ENCODE results near the gene DLL4. TPM values are rescaled to one million over a fixed set of nuclear protein-coding genes. Genes with fewer than 3 reads are reported as not detected.
A peak's percentile ranks its signal among the peaks of the same experiment; 100 is the strongest.
"Not testable (repeated sequence)": the region's sequence is repeated elsewhere in the genome, so short reads cannot be mapped to it uniquely, and the experiment has no call there.

The DLL4 gene
- total RNA-seq, 2 experiments from 2014 or later = 0.12 TPM; not detected in 1

- ATAC-seq = no peak
- no peak overlapping the region for H3K27ac Mint-ChIP-seq
- DNase-seq = no peak
- no peaks in the 10 kb centered on the region for H3K9me3 Mint-ChIP-seq (ENCODE audit: low read depth)
- H3K27me3 Mint-ChIP-seq = peaks cover 4% of the 10 kb centered on the region
- no peaks in the 10 kb centered on the region for H3K36me3 Mint-ChIP-seq
- CTCF ChIA-PET = interaction anchor here (0.9 to 5.2 kb wide), 3 partner anchors 9 to 240 kb away, joined by 3 to 102 read pairs (median 6); partner anchors contain the start of gene CHAC1
- H3K4me3 Mint-ChIP-seq = no peak overlapping the region
- H3K4me1 Mint-ChIP-seq = peaks cover 32% of the 10 kb centered on the region
Observed at GRCh38 chr15:40944510-40945296, 15.6 kb downstream of the DLL4 start.

- Mint-ChIP-seq H3K4me1 (peaks cover 25% of the 10 kb centered on the region), H3K27ac (no peak overlapping the region), H3K27me3 (no peaks in the 10 kb centered on the region), H3K36me3 (no peaks in the 10 kb centered on the region), H3K9me3 (ENCODE audit: low read depth) (no peaks in the 10 kb centered on the region), H3K4me3 (no peak overlapping the region)
- no peak for ATAC-seq
- DNase-seq = no peak
- CTCF ChIA-PET = interaction anchor here (0.6 to 1.7 kb wide), 2 partner anchors 15 to 90 kb away, joined by 3 to 6 read pairs; no protein-coding TSS in a partner anchor
Observed at GRCh38 chr15:40948706-40949473, 19.8 kb downstream of the DLL4 start.

GRCh38 chr15:40949756-40950207 is 20.6 kb downstream of the DLL4 start:
- DNase-seq (no peak), ATAC-seq (no peak)
- Mint-ChIP-seq H3K4me1 (peaks cover 29% of the 10 kb centered on the region), H3K27ac (no peak overlapping the region), H3K4me3 (no peak overlapping the region), H3K36me3 (no peaks in the 10 kb centered on the region), H3K27me3 (no peaks in the 10 kb centered on the region), H3K9me3 (ENCODE audit: low read depth) (no peaks in the 10 kb centered on the region)
- CTCF ChIA-PET = interaction anchor here (1.2 to 9.0 kb wide), 3 partner anchors 8 to 91 kb away, joined by 3 to 102 read pairs (median 6); no protein-coding TSS in a partner anchor

- Mint-ChIP-seq H3K4me3 (peak overlapping the region; percentile 83), H3K27me3 (no peaks in the 10 kb centered on the region), H3K4me1 (peaks cover 29% of the 10 kb centered on the region), H3K9me3 (ENCODE audit: low read depth) (no peaks in the 10 kb centered on the region), H3K36me3 (peaks cover 4% of the 10 kb centered on the region), H3K27ac (peak overlapping the region; percentile 88)
- DNase-seq = no peak
- no peak for ATAC-seq
- CTCF ChIA-PET = interaction anchor here (0.7 to 9.0 kb wide), 8 partner anchors 10 to 232 kb away, joined by 3 to 102 read pairs (median 4); partner anchors contain the start of gene VPS18
Observed at GRCh38 chr15:40951764-40952163, 22.6 kb downstream of the DLL4 start.

GRCh38 chr15:40952301-40952900 is 23.3 kb downstream of the DLL4 start:
- peaks cover 4% of the 10 kb centered on the region for H3K36me3 Mint-ChIP-seq
- H3K4me1 Mint-ChIP-seq = peaks cover 29% of the 10 kb centered on the region
- CTCF ChIA-PET = interaction anchor here (0.7 to 9.0 kb wide), 9 partner anchors 10 to 279 kb away, joined by 3 to 102 read pairs (median 4); partner anchors contain the start of gene CHP1
- ATAC-seq (no peak), DNase-seq (no peak)
- H3K9me3 Mint-ChIP-seq (ENCODE audit: low read depth) = no peaks in the 10 kb centered on the region
- peak overlapping the region; percentile 88 for H3K27ac Mint-ChIP-seq
- H3K4me3 Mint-ChIP-seq = peak overlapping the region; percentile 83
- H3K27me3 Mint-ChIP-seq = no peaks in the 10 kb centered on the region

GRCh38 chr15:40952901-40953712 is 24.0 kb downstream of the DLL4 start, which contains the start of gene CHAC1:
Gene CHAC1, plus strand, starts transcription at chr15:40953471. Its CDS starts 113 bp downstream, at chr15:40953584.
- no peaks in the 10 kb centered on the region for H3K9me3 Mint-ChIP-seq (ENCODE audit: low read depth)
- peaks cover 4% of the 10 kb centered on the region for H3K36me3 Mint-ChIP-seq
- DNase-seq = peak; percentile 98

GRCh38 chr15:40953713-40954074 is 24.6 kb downstream of the DLL4 start:
- Mint-ChIP-seq H3K9me3 (ENCODE audit: low read depth) (no peaks in the 10 kb centered on the region), H3K27me3 (no peaks in the 10 kb centered on the region), H3K4me3 (peak overlapping the region; percentile 83), H3K36me3 (peaks cover 4% of the 10 kb centered on the region), H3K27ac (peak overlapping the region; percentile 79), H3K4me1 (peaks cover 29% of the 10 kb centered on the region)
- CTCF ChIA-PET = interaction anchor here (0.5 to 9.0 kb wide), 14 partner anchors 9 to 379 kb away, joined by 3 to 102 read pairs (median 4); partner anchors contain the start of genes CHP1, NUSAP1 and OIP5
- no peak for DNase-seq
- ATAC-seq = no peak

More at GRCh38 chr15:40952901-40953712, 24.0 kb downstream of the DLL4 start, which contains the start of gene CHAC1:
- CTCF ChIA-PET = interaction anchor here (0.5 to 9.0 kb wide), 16 partner anchors 9 to 380 kb away, joined by 3 to 102 read pairs (median 4); partner anchors contain the start of genes CHP1, NUSAP1 and OIP5
- ATAC-seq = peak; percentile 93
- Mint-ChIP-seq H3K27me3 (no peaks in the 10 kb centered on the region), H3K27ac (peak within 1 kb of the TSS; percentile 88), H3K4me3 (peak within 1 kb of the TSS; percentile 83), H3K4me1 (peaks cover 29% of the 10 kb centered on the region)

- not testable (repeated sequence) for H3K36me3 Mint-ChIP-seq; H3K9me3 Mint-ChIP-seq (ENCODE audit: low read depth); H3K27me3 Mint-ChIP-seq; ATAC-seq; DNase-seq
- CTCF ChIA-PET = interaction anchor here (0.7 to 9.0 kb wide), 6 partner anchors 12 to 401 kb away, joined by 3 to 102 read pairs (median 4); no protein-coding TSS in a partner anchor
- Mint-ChIP-seq H3K4me3 (peak overlapping the region; percentile 83), H3K4me1 (peaks cover 29% of the 10 kb centered on the region), H3K27ac (peak overlapping the region; percentile 42)
Observed at GRCh38 chr15:40954158-40954848, 25.2 kb downstream of the DLL4 start.

- no peaks in the 10 kb centered on the region for H3K27me3 Mint-ChIP-seq
- CTCF ChIA-PET = interaction anchor here (1.6 to 9.0 kb wide), 4 partner anchors 13 to 276 kb away, joined by 3 to 102 read pairs (median 8); partner anchors contain the start of genes CHP1 and EXD1
- ATAC-seq (no peak), DNase-seq (no peak)
- peaks cover 4% of the 10 kb centered on the region for H3K36me3 Mint-ChIP-seq
- H3K4me1 Mint-ChIP-seq = peaks cover 29% of the 10 kb centered on the region
- no peaks in the 10 kb centered on the region for H3K9me3 Mint-ChIP-seq (ENCODE audit: low read depth)
- H3K4me3 Mint-ChIP-seq = no peak overlapping the region
- no peak overlapping the region for H3K27ac Mint-ChIP-seq
Observed at GRCh38 chr15:40955141-40955903, 26.2 kb downstream of the DLL4 start.

GRCh38 chr15:40955930-40956540 is 26.9 kb downstream of the DLL4 start:
- DNase-seq = no peak
- Mint-ChIP-seq H3K9me3 (ENCODE audit: low read depth) (no peaks in the 10 kb centered on the region), H3K36me3 (peaks cover 4% of the 10 kb centered on the region), H3K27me3 (no peaks in the 10 kb centered on the region), H3K4me1 (peaks cover 29% of the 10 kb centered on the region), H3K4me3 (no peak overlapping the region), H3K27ac (no peak overlapping the region)
- CTCF ChIA-PET = interaction anchor here (1.6 to 9.0 kb wide), 2 partner anchors 14 to 275 kb away, joined by 3 to 102 read pairs; partner anchors contain the start of genes CHP1 and EXD1
- ATAC-seq = no peak
